NCI-H2196 treated with DMSO at 0.1 percent for 48 hours (cell line): ENCODE data around the gene KLK6.
"Not testable (repeated sequence)": the region's sequence is repeated elsewhere in the genome, so short reads cannot be mapped to it uniquely, and the experiment has no call there.

Source experiments
- DNase-seq: peaks from one replicate; lab custom pipeline; 2025; ENCODE audit not compliant: unreplicated experiment; lab: John Stamatoyannopoulos, UW

The KLK6 gene

DNA sequence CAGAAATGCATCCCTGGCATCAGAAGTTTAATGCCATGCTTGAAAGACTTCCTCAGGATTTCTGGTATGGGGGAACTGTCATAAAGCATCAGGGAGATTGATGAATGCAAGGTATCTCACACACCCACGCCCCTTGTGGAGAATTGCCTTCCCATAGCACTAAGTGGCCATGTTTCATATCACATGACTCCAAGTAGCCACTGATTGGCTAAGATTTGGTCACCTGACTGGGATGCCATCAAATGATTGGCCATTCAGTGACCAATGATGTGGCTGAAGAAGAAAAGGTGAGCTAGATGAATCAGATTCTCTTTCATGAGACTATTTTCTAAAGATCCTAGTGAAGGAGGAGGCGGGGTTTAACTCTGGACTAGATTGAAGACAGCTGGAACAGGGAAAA lies 24.7 kb upstream of the KLK6 start:
- no peak for DNase-seq

DNA sequence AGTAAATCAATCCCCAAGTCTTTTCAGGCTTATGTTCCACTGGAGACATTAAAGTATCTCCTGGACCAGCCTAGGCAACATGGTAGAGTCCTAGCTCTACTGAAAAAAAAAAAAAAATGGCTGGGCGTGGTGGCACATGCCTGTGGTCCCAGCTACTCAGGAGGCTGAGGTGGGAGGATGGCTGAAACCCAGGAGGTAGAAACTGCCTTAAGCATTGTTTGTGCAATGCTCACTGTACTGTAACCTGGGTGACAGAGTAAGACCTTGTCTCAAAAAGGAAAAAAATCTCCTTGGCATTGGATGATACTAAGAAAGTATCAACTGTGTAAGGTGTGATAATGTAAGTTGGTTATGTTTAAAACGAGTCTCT lies 23.3 kb upstream of the KLK6 start:
- no peak for DNase-seq

DNA sequence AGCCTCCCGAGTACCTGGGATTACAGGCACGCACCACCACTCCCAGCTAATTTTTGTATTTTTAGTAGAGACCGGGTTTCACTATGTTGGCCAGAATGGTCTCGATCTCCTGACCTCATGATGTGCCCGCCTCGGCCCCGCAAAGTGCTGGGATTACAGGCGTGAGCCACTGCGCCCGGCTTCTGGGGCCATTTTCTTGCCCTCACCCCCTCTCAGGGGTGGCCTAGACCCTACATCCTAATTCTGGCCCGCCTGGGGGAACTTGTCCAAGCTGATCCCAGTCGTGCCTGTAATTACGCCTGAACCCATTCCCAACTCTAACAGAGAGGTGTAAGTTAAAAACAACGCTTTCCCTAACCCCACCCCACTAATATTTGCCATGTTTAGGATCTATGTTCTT lies 15.0 kb upstream of the KLK6 start:
- DNase-seq, result not testable (repeated sequence)

DNA sequence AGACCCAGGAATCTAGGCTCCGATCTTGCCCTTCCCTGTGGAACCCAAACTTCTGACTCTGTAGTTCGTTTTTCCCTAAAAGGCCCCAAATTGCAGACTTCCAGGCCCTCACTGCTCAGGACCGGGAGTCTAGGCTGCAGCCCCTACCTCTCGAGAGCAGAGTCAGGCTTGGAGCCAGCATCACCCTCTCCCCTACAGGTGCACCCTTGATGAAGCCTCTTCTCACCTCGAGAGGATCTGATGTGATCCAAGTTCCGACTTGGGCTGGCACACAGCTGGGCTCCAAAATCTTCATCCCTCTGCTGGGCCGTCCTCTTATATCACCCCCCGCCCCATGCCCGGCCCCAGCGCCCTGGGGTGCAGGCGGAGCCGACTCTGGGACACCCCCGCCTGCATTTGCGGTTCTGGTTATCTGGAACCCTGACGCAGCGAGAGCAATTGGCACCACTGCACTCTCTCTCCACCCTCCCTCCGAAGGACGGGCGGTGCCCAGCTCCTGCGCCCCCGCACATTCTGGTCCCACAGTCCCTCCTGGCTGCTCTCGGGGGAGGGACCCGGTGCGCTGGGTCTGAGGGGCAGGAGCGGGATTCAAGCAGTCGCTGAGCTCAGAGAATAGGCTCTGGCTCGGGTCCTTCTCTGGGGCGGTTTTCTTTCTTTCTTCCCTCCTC lies 14.4 kb upstream of the KLK6 start, which contains the start of gene KLK7:
Gene KLK7 (minus strand): TSS at position 293 of the 668 bp plus-strand sequence. CDS start 1,518 bp downstream, outside the sequence.
- DNase-seq, result no peak

GRCh38 chr19:50982186-50982585 lies 12.8 kb upstream of the KLK6 start:
- no peak for DNase-seq

DNA sequence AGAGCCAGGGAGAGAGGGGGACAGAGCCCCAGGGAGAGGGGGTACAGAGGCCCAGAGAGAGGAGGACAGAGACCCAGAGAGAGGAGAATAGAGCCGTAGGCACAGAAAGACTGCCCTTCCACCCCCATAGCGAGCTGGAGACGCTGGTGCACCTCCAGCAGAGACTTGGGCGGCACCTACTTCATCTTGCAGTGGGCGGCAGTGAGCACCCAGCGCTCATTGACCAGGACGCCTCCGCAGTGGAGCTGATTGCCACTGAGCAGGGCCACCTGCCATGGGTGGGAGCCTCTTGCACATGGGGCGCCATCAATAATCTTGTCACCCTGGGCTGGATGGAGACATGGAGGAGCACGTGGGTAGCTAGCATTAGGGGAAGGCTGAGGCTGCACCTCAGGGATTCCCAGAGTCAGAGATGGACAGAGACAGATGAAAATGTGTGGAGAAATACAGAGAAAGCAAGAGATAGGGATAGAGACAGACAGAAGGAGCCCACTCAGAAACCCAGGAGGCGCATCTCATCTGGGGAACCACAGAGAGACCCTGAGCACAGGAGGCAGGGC lies 12.3 kb upstream of the KLK6 start:
- DNase-seq, result no peak

- DNase-seq, result no peak
Measured at GRCh38 chr19:50980208-50980607, 10.8 kb upstream of the KLK6 start.

DNA sequence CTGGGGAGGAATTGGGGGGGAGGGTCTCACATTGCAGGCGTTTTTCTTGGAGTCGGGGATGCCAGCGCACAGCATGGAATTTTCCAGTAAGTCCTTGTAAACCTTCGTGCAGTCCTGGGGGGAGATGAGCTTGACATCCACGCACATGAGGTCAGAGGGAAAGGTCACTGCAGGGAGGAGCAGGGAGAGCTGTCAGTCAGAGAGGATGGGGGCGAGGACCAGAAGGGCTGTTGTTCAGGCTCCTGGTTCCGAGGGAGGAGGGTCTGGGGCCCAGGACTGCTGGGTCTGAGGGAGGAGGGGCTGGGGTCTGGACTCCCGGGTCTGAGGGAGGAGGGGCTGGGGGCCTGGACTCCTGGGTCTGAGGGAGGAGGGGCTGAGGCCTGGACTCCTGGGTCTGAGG lies 10.4 kb upstream of the KLK6 start:
- no peak for DNase-seq

DNA sequence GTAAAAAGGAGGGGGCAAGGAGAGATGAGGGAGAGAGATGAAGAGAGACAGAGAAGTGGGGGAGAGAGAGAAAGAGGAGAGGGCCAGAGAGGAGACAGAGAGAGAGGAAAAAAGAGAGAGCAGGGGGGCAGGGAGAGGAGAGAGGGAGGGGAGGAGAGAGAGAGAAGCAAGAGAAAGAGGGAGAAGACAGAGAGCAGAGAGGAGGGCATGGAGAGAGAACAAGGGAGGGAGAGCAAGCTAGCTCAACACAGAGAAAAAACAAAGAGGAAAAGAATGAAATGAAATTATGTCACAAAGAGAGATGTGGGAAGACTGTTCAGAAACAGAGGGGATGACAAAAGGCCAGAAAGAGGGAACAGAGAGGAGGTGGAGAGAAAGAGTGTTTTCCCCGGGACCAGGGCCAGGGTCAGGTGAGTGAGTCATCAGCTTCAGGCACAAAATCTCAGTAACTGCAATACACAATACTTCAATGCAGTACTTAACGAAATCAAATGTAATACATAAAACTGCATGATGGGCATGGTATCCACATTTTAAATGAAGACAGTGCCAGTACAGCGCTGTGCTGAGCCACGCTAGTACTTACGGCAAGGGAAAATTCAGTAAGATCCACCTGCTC lies 9.5 kb upstream of the KLK6 start:
- DNase-seq, result no peak

DNA sequence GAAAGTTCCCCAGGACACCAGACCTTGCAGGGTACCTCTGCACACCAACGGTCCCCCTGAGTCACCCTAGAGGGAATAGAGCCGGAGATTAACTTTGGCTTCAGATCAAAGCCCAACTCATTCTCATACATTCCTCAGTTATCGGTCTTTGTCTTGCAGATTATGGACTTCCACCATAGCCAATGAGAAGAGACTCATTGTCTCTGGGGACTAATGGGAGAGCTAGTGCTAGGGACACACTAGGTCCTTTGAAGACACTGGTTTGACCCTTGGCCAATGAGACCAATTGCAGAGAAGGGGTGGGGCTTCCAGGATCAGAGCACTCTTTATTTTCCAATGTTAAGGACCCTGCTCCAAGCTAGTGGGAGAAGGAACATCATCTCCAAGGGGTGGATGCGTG lies 8.2 kb upstream of the KLK6 start:
- DNase-seq, result no peak

DNA sequence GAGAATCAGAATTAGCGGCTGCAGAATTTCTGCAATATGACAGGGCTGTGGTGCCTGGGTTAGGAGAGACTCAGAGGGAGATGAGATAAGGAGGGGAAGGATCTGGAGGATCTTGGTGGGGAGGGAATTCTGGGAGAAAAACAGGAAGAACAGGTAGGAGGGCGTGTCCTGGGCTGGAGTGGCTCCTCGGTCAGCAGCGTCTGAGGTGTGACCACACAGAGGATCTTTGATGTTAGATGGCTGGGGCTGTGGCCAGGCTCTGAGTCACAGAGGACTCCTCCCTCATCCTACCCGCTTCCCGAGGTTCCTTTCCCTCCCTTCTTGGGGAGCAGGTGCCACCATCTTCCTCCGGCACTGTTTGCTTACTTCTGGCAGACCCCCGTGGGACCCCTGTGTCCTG lies 6.4 kb upstream of the KLK6 start:
- DNase-seq, result no peak

DNA sequence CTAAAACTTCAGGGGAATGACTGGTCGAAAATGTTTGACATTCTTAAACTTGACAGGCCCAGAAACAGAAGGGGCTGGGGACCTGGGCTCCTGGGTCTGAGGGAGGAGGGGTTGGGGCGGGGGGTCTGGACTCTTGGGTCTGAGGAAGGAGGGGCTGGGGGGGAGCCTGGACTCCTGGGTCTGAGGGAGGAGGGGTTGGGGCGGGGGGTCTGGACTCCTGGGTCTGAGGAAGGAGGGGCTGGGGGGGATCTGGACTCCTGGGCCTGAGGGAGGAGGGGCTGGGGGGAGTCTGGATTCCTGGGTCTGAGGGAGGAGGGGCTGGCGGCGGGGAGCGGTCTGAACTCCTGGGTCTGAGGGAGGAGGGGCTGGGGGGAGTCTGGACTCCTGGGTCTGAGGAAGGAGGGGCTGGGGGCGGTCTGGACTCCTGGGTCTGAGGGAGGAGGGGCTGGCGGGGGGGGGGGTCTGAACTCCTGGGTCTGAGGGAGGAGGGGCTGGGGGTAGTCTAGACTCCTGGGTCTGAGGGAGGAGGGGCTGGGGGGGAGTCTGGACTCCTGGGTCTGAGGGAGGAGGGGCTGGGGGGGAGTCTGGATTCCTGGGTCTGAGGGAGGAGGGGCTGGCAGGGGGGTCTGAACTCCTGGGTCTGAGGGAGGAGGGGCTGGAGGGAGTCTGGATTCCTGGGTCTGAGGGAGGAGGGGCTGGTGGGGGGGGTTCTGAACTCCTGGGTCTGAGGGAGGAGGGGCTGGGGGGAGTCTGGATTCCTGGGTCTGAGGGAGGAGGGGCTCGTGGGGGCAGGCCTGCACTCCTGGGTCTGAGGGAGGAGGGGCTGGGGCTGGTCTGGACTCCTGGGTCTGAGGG lies 5.5 kb upstream of the KLK6 start:
- DNase-seq, result no peak

DNA sequence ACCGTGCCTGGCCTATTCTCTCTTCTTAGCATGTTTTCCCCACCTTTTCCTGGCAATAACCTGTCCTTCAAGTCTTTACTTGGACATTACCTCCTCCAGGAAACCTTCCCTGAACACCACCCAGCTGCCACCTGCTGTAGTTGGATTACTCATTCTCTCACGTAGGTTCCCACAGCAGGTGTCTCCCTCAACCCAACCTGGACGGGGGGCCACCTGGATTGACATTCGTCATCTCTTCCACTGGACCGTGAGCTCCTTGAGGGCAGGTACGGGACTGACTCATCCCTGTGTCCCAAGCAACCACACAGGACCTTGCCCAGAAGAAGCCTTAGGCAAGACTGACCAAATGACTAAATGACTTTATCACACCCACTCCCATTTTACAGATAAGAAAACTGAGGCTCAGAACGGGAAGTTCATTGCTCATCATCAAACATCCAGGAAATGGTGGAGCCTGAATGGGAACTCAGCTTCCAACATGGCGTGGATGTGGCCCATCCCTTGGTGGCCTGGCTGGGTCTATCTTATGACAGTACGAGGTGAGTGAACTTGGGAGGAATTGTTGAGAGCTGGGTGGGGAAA lies 3.5 kb upstream of the KLK6 start:
- no peak for DNase-seq

DNA sequence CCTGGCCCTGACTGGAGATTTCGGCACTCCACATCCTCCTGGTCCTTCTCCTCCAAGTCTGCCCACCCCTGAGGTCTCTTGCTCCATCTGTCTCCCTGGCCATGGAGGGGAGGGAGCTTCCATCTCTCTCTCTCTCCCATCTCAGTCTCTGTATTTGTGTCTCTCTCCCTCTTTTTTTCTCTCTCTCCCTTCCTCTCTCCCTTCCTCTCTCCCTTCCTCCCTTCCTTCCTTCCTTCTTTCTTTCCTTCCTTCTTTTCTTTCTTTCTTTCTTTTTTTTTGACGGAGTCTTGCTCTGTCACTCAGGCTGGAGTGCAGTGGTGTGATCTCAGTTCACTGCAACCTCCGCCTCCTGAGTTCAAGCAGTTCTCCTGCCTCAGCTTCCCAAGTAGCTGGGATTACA lies 419 bp upstream of the KLK6 start:
- DNase-seq, result not testable (repeated sequence)

GRCh38 chr19:50968716-50969412 lies 527 bp downstream of the KLK6 start:
- DNase-seq, result no peak

- no peak for DNase-seq
Measured at GRCh38 chr19:50967929-50968715, 1.3 kb downstream of the KLK6 start.

GRCh38 chr19:50964266-50964665 lies 5.1 kb downstream of the KLK6 start:
- no peak for DNase-seq

DNA sequence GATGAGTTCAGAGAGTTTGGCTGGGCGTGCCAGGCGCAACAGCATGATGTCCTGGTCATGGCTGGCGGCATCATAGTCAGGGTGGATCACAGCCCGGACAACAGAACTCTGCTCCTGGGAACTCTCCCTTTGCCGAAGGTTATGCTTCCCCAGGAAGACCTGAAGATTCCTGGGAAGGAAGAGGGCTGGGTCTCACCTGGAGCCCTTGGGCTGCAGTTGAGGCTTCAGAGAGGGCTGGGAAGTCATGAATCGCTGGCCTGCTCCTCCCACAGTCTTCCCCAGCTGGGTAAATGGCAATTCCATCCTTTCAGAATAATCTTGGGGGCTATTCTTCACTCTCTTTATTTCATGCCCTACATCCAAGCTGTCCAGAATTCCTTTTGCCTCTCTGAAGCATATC lies 6.0 kb downstream of the KLK6 start:
- DNase-seq, result no peak

DNA sequence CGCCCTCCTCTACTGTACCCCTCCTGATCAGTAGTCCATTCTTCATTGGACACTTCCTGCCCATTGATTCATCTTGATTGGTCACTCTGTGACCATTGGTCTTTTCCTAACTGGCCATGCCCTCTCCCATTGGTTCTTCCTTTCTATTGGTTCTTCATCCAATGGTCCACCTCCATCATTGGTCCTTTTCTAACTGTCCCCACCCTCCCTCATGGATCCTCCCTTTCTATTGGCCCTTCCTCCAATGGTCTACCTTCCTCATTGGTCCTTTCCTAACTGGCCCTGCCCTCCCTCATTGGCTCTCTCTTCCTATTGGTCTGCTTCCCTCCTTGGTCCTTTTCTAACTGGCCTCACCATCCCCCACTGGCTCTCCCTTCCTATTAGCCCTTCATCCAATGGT lies 7.1 kb downstream of the KLK6 start:
- DNase-seq, result no peak
